HFF-Myc (cell line): ENCODE measurements around the gene BPIFB2.

Source experiments
- DNase-seq: peaks from one replicate; pipeline ENCODE4 v3.0.0-alpha.2; 2011; ENCODE audit warnings: low read depth; ENCODE audit errors: extremely low read depth
- H3K4me3 ChIP-seq: replicated peaks from 2 replicates; pipeline ENCODE4 v1.5.1; 2011; ENCODE audit warnings: low read depth, mild to moderate bottlenecking, control low read depth, low read length
- TF ChIP-seq, protein P1 (sequence below): IDR thresholded peaks from 2 replicates; pipeline ENCODE4 v1.5.1; 2012; ENCODE audit warnings: mild to moderate bottlenecking, low read depth, low read length, control low read depth; ENCODE audit errors: missing control alignments

The BPIFB2 gene

DNA sequence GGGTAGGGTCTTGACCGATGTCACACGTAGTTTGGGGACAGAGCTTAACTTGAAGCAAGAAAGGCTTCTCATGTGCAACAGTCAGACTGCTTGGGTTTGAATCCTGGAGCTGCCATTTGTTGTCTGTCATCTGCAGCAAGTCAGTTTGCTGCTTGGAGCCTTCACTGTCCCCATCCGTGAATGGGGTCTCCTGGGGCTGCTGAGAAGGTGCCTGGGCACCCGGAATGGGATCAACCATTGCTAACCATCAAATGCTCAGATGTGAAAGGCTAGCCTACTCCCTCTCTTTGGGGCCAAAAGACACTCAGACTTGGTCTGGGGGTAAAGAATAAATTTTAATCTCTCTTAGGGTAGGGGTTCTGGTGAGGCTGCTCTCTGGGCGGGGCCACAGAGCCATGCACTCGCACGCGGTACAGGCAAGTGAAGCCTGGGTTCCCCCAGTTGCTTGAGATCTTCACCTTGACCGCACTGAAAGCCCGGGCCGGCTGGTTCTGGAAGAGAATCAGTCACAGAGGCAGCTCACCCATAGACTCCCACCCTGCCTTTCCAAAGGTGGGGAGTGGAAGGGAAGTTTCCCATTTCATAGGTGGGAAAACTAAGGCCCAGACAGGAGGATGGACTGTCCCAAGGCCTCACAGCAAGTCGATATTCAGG, 23.9 kb upstream of the BPIFB2 start:
- DNase-seq, result no peak
- H3K4me3 ChIP-seq, result no peak overlapping the region
- TF ChIP-seq, protein P1, sequence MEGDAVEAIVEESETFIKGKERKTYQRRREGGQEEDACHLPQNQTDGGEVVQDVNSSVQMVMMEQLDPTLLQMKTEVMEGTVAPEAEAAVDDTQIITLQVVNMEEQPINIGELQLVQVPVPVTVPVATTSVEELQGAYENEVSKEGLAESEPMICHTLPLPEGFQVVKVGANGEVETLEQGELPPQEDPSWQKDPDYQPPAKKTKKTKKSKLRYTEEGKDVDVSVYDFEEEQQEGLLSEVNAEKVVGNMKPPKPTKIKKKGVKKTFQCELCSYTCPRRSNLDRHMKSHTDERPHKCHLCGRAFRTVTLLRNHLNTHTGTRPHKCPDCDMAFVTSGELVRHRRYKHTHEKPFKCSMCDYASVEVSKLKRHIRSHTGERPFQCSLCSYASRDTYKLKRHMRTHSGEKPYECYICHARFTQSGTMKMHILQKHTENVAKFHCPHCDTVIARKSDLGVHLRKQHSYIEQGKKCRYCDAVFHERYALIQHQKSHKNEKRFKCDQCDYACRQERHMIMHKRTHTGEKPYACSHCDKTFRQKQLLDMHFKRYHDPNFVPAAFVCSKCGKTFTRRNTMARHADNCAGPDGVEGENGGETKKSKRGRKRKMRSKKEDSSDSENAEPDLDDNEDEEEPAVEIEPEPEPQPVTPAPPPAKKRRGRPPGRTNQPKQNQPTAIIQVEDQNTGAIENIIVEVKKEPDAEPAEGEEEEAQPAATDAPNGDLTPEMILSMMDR, result no peak

GRCh38 chr20:32984196-32984595, 23.3 kb upstream of the BPIFB2 start:
- DNase-seq, result no peak
- no peak overlapping the region for H3K4me3 ChIP-seq
- TF ChIP-seq, protein P1, result no peak

DNA sequence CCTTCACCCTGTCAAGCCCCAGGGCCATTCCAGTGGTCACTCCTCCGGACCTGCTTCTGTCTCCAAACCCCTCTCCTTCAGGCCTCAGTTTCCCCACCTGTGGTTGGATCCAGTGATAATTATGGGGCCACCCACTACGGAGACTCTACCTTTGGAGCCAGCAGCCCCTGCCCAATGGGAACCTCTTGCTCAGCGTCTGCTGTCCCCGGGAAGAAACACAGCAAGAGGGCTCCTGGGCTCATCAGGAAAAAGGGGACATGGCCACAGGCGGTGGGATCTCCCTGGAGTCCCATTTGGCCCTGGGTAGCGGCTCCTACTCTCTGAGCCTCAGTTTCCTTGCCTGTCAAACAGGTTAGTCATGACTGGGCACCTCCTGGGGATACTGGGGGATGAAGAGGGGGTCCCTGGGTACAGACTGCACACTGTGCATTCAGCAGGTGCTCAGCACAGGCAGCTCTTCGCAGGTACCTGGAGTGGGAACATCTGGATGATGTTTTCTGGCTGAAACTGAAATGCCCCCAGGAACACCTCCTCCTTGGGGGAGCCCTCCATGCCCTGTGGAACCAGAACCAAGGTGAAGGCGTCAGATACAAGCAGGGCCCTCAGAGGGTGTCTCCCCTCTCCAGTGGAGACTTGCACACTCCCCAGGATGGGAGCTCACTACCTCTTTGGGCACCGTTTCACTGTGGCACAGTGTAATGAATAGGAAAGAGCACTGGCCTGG, 22.7 kb upstream of the BPIFB2 start:
- TF ChIP-seq, protein P1, result no peak
- DNase-seq, result no peak
- H3K4me3 ChIP-seq, result no peak overlapping the region

DNA sequence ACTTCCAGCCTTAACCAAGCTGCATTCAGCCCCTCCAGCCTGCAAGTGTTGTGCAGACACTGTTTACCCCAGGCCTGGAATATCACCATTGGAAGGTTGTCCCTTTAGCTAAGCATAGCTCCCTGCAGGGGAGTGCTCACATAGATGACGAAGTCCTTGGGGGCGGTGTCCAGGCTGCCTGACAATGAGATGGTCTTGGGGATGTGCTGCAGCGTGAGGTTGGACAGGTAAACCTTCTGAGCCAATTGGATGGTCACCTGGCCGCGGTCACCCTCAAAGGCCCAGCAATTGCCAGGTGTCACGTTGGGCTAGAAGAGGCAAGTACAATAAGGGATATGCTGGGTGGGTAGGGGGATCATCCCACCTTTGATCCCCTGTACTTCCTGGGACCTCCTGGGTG, 21.9 kb upstream of the BPIFB2 start:
- DNase-seq, result no peak
- TF ChIP-seq, protein P1, result no peak

GRCh38 chr20:32986331-32986966, 21.1 kb upstream of the BPIFB2 start:
- TF ChIP-seq, protein P1, result no peak
- no peak for DNase-seq
- no peak overlapping the region for H3K4me3 ChIP-seq

More for the DNA sequence above, 21.9 kb upstream of the BPIFB2 start:
- no peak overlapping the region for H3K4me3 ChIP-seq

DNA sequence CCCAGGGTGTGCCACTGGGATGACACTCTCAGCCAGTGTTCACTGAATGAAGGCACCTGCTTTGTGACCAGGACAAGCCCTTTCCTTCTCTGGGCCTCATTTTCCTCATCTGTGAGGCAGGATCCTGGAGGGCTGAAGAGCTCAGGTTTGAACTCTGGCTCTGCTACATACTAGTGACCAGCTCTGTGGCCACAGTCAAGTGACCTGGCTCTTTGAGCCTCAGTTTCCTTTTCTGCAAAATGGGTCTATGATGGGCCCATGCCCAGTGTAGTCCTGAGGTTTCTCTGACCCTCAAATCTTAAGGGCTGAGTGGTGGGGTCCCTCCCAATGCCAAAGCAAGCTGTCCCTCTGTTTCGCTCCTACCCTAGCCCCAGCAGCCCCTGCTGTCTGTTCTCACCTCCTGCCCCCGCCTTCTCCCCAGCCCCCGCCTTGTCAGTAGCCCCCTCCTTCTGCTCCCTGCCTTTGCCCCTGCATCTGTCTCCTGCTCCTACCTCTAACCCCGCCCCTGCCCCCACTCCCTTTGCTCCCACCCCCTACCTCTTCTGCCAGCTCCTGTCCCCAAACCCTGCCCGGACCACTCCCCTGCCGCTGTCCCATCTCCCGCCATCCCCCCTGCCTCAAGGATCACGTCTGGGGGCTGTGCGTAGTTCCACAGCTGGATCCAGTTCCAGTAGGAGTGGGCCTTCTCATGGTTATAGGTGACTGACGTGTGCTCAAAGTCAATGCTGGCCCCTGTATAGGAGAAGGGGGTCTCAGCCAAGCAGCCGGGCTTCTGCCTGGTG, 20.3 kb upstream of the BPIFB2 start:
- TF ChIP-seq, protein P1, result no peak
- H3K4me3 ChIP-seq, result no peak overlapping the region
- no peak for DNase-seq
